Ovary (tissue), 9 donors: Measurements from ENCODE around the gene CMIP. TPM values are rescaled to one million over a fixed set of nuclear protein-coding genes. Genes with fewer than 3 reads are reported as not detected.
"Not testable (repeated sequence)": the region's sequence is repeated elsewhere in the genome, so short reads cannot be mapped to it uniquely, and the experiment has no call there.

ENCODE experiments used
- DNase-seq, 5 donors: peaks; one replicate each; pipeline ENCODE4 v3.0.0-alpha.2; 2019 to 2020
- H3K27ac ChIP-seq, 2 donors: fragments of 200-600 bp; one replicate each; pipeline versions ENCODE4 v1.5.1 to v1.8.0; 2019 to 2022
- H3K27me3 ChIP-seq: fragments of 200-600 bp; one replicate; pipeline ENCODE4 v1.8.0; 2022
- H3K36me3 ChIP-seq: fragments of 200-600 bp; sonication (generic); one replicate; pipeline ENCODE4 v1.5.1; 2019
- H3K4me1 ChIP-seq: one replicate; pipeline ENCODE4 v1.8.1; 2013; ENCODE audit warnings: mild to moderate bottlenecking, moderate library complexity; ENCODE audit not compliant: insufficient read depth
- H3K4me3 ChIP-seq: fragments of 200-600 bp; sonication (generic); one replicate; pipeline ENCODE4 v1.5.1; 2017
- H3K9me3 ChIP-seq, 2 donors: fragments of 200-600 bp in 1 of 2; sonication (generic) in 1 of 2; one replicate each; pipeline versions ENCODE4 v1.5.1 to v1.8.1; 2013 to 2019; ENCODE audit warnings: mild to moderate bottlenecking in 1 of 2, moderate library complexity in 1 of 2
- CTCF ChIP-seq, 3 donors: fragments of 450-650 bp in 2 of 3; fragments of 200-600 bp in 1 of 3; IDR thresholded peaks; one replicate each; pipeline versions ENCODE4 v1.5.1 to v1.8.0; 2016 to 2022; ENCODE audit warnings: antibody characterized with exemption in 3 of 3, mild to moderate bottlenecking in 1 of 3
- EP300 ChIP-seq: sonication (generic); formaldehyde crosslinking; IDR thresholded peaks from one replicate; pipeline ENCODE4 v1.6.1; 2017; ENCODE audit warnings: antibody characterized with exemption
- POLR2A ChIP-seq: fragments of 450-650 bp; IDR thresholded peaks from one replicate; pipeline ENCODE4 v1.6.1; 2017; ENCODE audit warnings: antibody characterized with exemption, mild to moderate bottlenecking, moderate library complexity
- WGBS, 3 donors: extraction: QIAGEN DNeasy Blood & Tissue Kit in 1 of 3; methylation state at CpG; one replicate each; pipeline versions ENCODE4 v1.1.5 to v1.1.7; 2013 to 2017; 5-methylcytosine and 5-hydroxymethylcytosine counted together
- intact Hi-C, 4 donors: fragments of 100-400 bp; cut with DNase I; formaldehyde crosslinking; loops; one replicate each; pipeline versions ENCODE4 v1.11.0 to v1.15.1; 2022 to 2023
- polyA plus RNA-seq, 2 donors: library from polyadenylated mRNA; stranded (reverse); fragments of 200-250 nt in 1 of 2; fragments of 350-450 nt in 1 of 2; fragmentation: Illumina TruSeq in 1 of 2; extraction: RNeasy Lipid Tissue Mini Kit (QIAGEN cat#74804) in 1 of 2; gene quantifications; one replicate each; pipeline ENCODE4 v1.2.3, GENCODE V29; 2013 to 2014
- total RNA-seq, 7 donors: library from RNA; depleted of rRNA in 2 of 7; stranded (reverse); fragments of >200 nt in 2 of 7; fragmentation: NEBNext Ultra II Directional in 3 of 7; extraction: Animal tissue kit (Norgen Biotek cat#: 25700) in 3 of 7; gene quantifications; one replicate each; pipeline versions ENCODE4 v1.1.0 to v1.2.4, GENCODE V29; 2016 to 2023
- donor health status: DM: no; HTN: no; CAD: no; lungs with moderate emphysema.
- donor health status: DM: no; HTN: no; CAD: no.
- donor health status: Bipolar disorder and iron deficiency.
- donor health status: DM: yes; HTN: yes; CAD: no.
- donor health status: DM: no; HTN: no; CAD: no.
- donor health status: DM: yes; HTN: yes; CAD: no.

The CMIP gene
- total and polyA plus RNA-seq, 9 donors = 19.4 to 68.2 (median 38.7) TPM

- H3K36me3 ChIP-seq = no peaks in the 10 kb centered on the region
- H3K9me3 ChIP-seq = no peaks in the 10 kb centered on the region
- no peaks in the 10 kb centered on the region for H3K27me3 ChIP-seq
- no peak overlapping the region for H3K4me3 ChIP-seq
- TF ChIP-seq EP300 = no peak
- TF ChIP-seq POLR2A = no peak
- H3K4me1 ChIP-seq = peaks cover 12% of the 10 kb centered on the region
- intact Hi-C loops = no loop called here
- no peak for DNase-seq
- 81 to 92% (median 90%) methylated on average over 6 to 7 of the region's 7 CpGs for WGBS, 3 donors
- H3K27ac ChIP-seq = no peak overlapping the region
Measured at GRCh38 chr16:81574168-81574567, 129.6 kb downstream of the CMIP start.

- no peak overlapping the region for H3K27ac ChIP-seq
- H3K4me3 ChIP-seq = no peak overlapping the region
- TF ChIP-seq POLR2A = no peak
- TF ChIP-seq EP300 = no peak
- TF ChIP-seq CTCF (IDR thresholded peaks at IDR 0.05) = no peak
- intact Hi-C loops = no loop called here
- no peaks in the 10 kb centered on the region for H3K27me3 ChIP-seq
- peaks cover 9% of the 10 kb centered on the region for H3K4me1 ChIP-seq
- no peak for DNase-seq
- no peaks in the 10 kb centered on the region for H3K9me3 ChIP-seq
- no peaks in the 10 kb centered on the region for H3K36me3 ChIP-seq
- WGBS, 3 donors = 86 to 88% (median 86%) methylated on average over 6 of the region's 6 CpGs
Measured at GRCh38 chr16:81575307-81575706, 130.7 kb downstream of the CMIP start.

- intact Hi-C loops = no loop called here
- TF ChIP-seq EP300 = no peak
- no peak for TF ChIP-seq POLR2A
- TF ChIP-seq CTCF (IDR thresholded peaks at IDR 0.05) = no peak
- Histone ChIP-seq H3K4me1 (peaks cover 9% of the 10 kb centered on the region), H3K27me3 (no peaks in the 10 kb centered on the region), H3K27ac (no peak overlapping the region), H3K4me3 (no peak overlapping the region), H3K36me3 (no peaks in the 10 kb centered on the region), H3K9me3 (no peaks in the 10 kb centered on the region)
- DNase-seq = no peak
- 94 to 99% (median 96%) methylated on average over 6 of the region's 6 CpGs for WGBS, 3 donors
Measured at GRCh38 chr16:81575834-81576233, 131.2 kb downstream of the CMIP start.

- WGBS, 3 donors = 88 to 100% (median 93%) methylated on average over 1 of the region's 1 CpG
- intact Hi-C loops = no loop called here
- Histone ChIP-seq H3K4me1 (peaks cover 7% of the 10 kb centered on the region), H3K9me3 (no peaks in the 10 kb centered on the region), H3K36me3 (no peaks in the 10 kb centered on the region), H3K27ac (no peak overlapping the region), H3K27me3 (no peaks in the 10 kb centered on the region), H3K4me3 (no peak overlapping the region)
- TF ChIP-seq EP300 (no peak), POLR2A (no peak), CTCF (IDR thresholded peaks at IDR 0.05) (no peak)
- DNase-seq = no peak
Measured at GRCh38 chr16:81576696-81577095, 132.1 kb downstream of the CMIP start.

- H3K27me3 ChIP-seq, intact Hi-C loops, H3K27ac ChIP-seq, H3K4me1 ChIP-seq, DNase-seq, H3K36me3 ChIP-seq, H3K9me3 ChIP-seq, H3K4me3 ChIP-seq: not testable (repeated sequence)
Measured at GRCh38 chr16:81577272-81577671, 132.7 kb downstream of the CMIP start.

GRCh38 chr16:81578076-81578475 lies 133.5 kb downstream of the CMIP start:
- Histone ChIP-seq H3K4me3 (no peak overlapping the region), H3K27me3 (no peaks in the 10 kb centered on the region), H3K36me3 (no peaks in the 10 kb centered on the region), H3K9me3 (no peaks in the 10 kb centered on the region), H3K27ac (no peak overlapping the region), H3K4me1 (no peaks in the 10 kb centered on the region)
- intact Hi-C loops = no loop called here
- WGBS, 3 donors = 95 to 100% (median 96%) methylated on average over 2 of the region's 2 CpGs
- TF ChIP-seq CTCF (IDR thresholded peaks at IDR 0.05) (no peak), EP300 (no peak), POLR2A (no peak)
- no peak for DNase-seq
